Skeletal muscle satellite cell (primary cell): Measurements from ENCODE around the gene MRPL22. TPM values are rescaled to one million over a fixed set of nuclear protein-coding genes. Genes with fewer than 3 reads are reported as not detected.
"Not testable (repeated sequence)": the region's sequence is repeated elsewhere in the genome, so short reads cannot be mapped to it uniquely, and the experiment has no call there.

Experiments
- H3K27me3 ChIP-seq: 2 replicates; pipeline ENCODE4 v1.7.0; 2013; ENCODE audit warnings: low read length; ENCODE audit not compliant: control insufficient read depth, insufficient read depth
- H3K36me3 ChIP-seq: 2 replicates; pipeline ENCODE4 v1.7.0; 2013; ENCODE audit warnings: mild to moderate bottlenecking, control low read depth, low read length; ENCODE audit not compliant: insufficient read depth
- H3K4me1 ChIP-seq: 2 replicates; pipeline ENCODE4 v1.7.0; 2013; ENCODE audit warnings: low read length; ENCODE audit not compliant: control insufficient read depth, insufficient read depth
- H3K4me2 ChIP-seq: 2 replicates; pipeline ENCODE4 v1.7.0; 2013; ENCODE audit warnings: mild to moderate bottlenecking, low read length
- H3K4me3 ChIP-seq: 2 replicates; pipeline ENCODE4 v1.7.0; 2013; ENCODE audit warnings: low read length
- H3K9ac ChIP-seq: 2 replicates; pipeline ENCODE4 v1.7.0; 2013; ENCODE audit warnings: mild to moderate bottlenecking, low read depth, low read length, moderate library complexity
- H3K9me3 ChIP-seq: replicated peaks from 2 replicates; pipeline ENCODE4 v1.7.0; 2013; ENCODE audit warnings: mild to moderate bottlenecking, control low read depth, low read length
- total RNA-seq: library from RNA; depleted of rRNA; stranded (reverse); fragments of >200 nt; gene quantifications from 2 replicates; pipeline ENCODE4 v1.2.3, GENCODE V29; 2012; rRNA removed

MRPL22 gene
- total RNA-seq = 7.6 and 13.5 TPM in 2 replicates

DNA sequence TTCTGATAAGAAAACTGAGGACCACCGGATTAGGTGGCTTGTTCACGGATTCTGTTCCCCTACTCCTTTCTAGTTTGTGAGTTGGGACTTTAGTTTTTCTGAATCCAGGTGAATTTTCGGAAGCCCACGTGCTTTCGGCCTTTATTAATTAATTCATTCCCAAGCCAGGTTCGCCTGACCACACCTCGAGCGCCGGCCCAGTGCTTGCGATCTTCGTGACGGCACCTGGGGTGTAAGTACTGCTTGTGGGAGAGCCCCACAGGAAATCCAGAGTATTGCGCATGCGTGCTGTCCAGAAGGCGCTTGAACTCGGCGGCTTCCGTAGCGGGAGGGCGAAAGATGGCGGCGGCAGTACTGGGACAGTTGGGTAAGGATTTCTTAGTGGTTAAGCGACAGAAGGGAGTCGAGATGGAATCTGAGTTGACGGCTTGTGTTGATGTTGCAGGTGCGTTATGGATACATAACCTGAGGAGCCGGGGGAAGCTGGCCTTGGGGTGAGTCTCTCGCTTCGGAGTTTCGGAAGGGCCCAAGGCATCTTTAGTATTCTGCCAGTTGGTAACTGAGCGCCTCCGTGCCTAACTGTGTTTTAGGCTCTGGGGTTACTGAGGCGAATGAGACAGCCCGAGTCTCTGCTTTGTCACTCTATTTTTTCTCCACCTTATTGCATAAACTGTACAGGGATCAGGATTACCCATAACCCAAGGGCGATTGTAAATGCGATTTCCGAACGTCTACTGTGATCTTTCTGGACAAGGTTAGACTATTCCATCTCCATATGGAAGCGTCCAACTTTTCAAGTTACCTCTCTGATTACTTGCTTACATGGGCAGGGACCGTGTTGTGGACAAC lies at the start of gene MRPL22:
TSS of gene MRPL22 (plus strand) at position 302 of the 849 bp plus-strand sequence. CDS start at position 340, 38 bp downstream.
- Histone ChIP-seq H3K4me2 (peak within 1 kb of the TSS; percentile 80), H3K4me3 (peak within 1 kb of the TSS; percentile 87), H3K9me3 (no peaks in the 10 kb centered on the region), H3K27me3 (no peaks in the 10 kb centered on the region), H3K4me1 (peaks cover 22% of the 10 kb centered on the region), H3K9ac (peak within 1 kb of the TSS; percentile 86), H3K36me3 (peaks cover 4% of the 10 kb centered on the region)

- Histone ChIP-seq H3K9me3 (no peaks in the 10 kb centered on the region), H3K9ac (no peak overlapping the region), H3K27me3 (no peaks in the 10 kb centered on the region), H3K4me2 (no peak overlapping the region), H3K4me1 (no peaks in the 10 kb centered on the region), H3K4me3 (no peak overlapping the region), H3K36me3 (peaks cover 63% of the 10 kb centered on the region)
These were observed 48.5 kb upstream of the MRPL22 start for GRCh38 chr5:154892369-154892771.

DNA sequence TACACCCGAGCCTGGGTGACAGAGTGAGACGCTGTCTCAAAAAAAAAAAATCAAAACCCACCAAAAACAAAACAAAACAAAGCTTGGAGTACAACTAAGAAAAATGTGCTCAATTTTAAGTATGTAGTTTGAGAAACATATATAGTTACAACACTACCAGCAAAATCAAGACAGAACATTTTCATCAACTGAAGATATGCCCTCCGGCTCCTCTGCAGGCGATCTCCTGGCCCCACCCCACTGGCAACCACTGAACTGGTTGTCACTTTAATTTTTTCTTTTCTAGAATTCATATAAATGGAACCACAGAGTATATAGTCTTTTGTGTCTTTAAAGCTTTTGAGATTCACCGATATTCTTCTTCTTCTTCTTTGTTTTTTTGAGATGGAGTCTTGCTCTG lies 47.5 kb upstream of the MRPL22 start:
- H3K4me3 ChIP-seq = no peak overlapping the region
- no peaks in the 10 kb centered on the region for H3K4me1 ChIP-seq
- no peak overlapping the region for H3K9ac ChIP-seq
- no peaks in the 10 kb centered on the region for H3K27me3 ChIP-seq
- H3K36me3 ChIP-seq = peaks cover 60% of the 10 kb centered on the region
- H3K4me2 ChIP-seq = no peak overlapping the region
- no peaks in the 10 kb centered on the region for H3K9me3 ChIP-seq

DNA sequence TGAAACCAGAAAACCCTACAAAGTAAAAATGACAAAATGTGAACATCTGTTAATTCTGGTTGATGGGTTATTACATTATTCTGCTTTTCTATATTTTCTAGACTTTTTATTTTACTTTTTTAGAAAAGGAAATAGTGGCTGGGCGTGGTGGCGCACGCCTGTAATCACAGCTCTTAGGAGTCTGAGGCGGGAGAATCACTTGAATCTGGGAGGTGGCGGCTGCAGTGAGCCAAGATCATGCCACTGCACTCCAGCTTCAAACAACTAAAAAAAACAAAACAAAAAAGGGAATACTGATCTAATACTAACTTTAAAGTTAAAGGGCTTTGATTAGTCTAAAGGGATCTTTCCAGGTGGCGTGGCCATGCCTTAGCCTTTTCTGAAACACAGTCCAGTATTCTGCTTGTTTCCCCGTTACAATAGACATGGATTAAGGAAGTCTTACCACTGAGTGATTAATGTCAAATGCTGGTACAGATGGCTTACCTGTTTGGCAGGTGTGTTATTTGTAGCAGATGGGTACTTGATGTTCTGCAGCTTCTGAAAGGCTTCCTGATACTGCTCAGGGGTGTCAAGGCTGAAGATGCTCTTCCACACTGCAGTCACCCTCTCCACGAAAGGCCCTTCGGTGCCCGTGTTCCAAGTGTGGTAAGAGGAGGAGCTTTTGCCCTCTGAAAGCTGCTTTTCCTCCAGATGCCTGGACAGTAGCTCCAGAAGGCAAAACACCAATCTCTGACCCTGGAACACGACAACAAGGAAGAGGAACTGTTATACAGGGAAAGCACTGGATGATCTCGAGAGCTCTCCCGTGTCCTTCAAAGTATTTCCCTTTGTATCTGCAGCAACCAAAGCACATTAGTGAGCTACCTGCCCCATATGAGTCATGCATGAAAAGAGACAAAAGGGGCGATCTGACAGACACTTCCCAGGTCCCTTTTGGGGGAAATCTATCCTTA lies 45.0 kb upstream of the MRPL22 start:
- Histone ChIP-seq H3K9me3 (no peaks in the 10 kb centered on the region), H3K4me1 (peaks cover 15% of the 10 kb centered on the region), H3K9ac (no peak overlapping the region), H3K4me2 (no peak overlapping the region), H3K36me3 (peaks cover 67% of the 10 kb centered on the region), H3K4me3 (no peak overlapping the region), H3K27me3 (no peaks in the 10 kb centered on the region)

GRCh38 chr5:154896562-154897165 lies 44.2 kb upstream of the MRPL22 start:
- Histone ChIP-seq H3K36me3 (peaks cover 64% of the 10 kb centered on the region), H3K9me3 (no peaks in the 10 kb centered on the region), H3K9ac (no peak overlapping the region), H3K4me2 (no peak overlapping the region), H3K4me1 (peaks cover 23% of the 10 kb centered on the region), H3K27me3 (no peaks in the 10 kb centered on the region), H3K4me3 (no peak overlapping the region)

- Histone ChIP-seq H3K27me3 (no peaks in the 10 kb centered on the region), H3K36me3 (peaks cover 68% of the 10 kb centered on the region), H3K4me2 (no peak overlapping the region), H3K4me3 (no peak overlapping the region), H3K9ac (no peak overlapping the region), H3K4me1 (peaks cover 28% of the 10 kb centered on the region), H3K9me3 (no peaks in the 10 kb centered on the region)
These were observed 42.7 kb upstream of the MRPL22 start for GRCh38 chr5:154898210-154898609.

DNA sequence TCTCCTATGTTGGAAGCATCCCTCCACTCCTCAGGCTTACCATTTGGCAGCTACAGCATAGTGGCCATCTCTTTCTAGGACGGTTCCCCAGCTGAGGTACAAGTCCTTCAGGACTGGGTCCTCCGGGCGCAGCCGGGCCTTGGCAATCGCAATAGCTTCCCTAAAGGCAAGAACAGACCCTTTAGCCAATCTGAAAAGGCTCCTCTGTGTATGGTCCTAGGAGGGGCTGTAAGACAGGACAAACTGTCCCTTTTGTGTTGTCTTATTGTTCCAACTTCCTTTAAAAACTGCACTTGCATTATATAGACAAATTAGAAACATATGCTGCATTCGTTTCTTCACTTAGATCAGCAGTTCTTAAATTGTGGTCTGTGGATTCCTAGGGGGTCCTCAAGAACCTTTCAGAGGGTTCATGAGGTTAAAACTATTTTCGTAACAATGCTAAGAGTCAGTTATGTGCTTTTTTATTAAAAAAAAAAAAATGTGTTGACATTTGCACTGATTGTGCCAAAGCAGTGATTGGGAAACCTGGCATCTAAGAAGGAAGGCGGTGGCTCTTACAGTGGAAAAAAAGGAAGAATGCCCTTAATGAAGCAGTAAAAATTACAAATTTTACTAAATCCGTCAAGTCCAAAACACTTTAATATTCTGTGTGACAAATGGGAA lies 41.6 kb upstream of the MRPL22 start:
- Histone ChIP-seq H3K9me3 (no peaks in the 10 kb centered on the region), H3K9ac (no peak overlapping the region), H3K4me1 (peaks cover 28% of the 10 kb centered on the region), H3K4me3 (no peak overlapping the region), H3K36me3 (peaks cover 67% of the 10 kb centered on the region), H3K4me2 (no peak overlapping the region), H3K27me3 (no peaks in the 10 kb centered on the region)

DNA sequence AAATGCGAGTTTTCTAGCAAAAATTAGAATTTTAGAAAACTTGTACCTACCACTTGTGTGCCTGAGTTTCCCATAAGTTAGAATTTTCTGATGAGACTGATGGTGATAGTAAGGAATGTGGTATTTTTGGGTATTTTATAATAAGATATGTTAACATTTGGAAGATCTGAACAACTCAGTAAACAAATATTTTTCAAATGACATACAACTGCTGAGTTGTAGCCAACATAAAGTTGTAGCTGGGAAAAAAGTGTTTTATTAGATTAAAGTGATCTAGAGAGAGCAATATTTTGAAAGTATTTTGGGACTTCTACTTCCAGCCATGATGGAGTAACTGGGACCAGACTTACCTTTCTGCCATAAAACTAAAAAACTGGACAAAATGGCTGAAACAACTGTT lies 40.8 kb upstream of the MRPL22 start:
- Histone ChIP-seq H3K4me3 (no peak overlapping the region), H3K36me3 (peaks cover 71% of the 10 kb centered on the region), H3K9me3 (no peaks in the 10 kb centered on the region), H3K4me1 (peaks cover 28% of the 10 kb centered on the region), H3K9ac (no peak overlapping the region), H3K4me2 (no peak overlapping the region), H3K27me3 (no peaks in the 10 kb centered on the region)

GRCh38 chr5:154901276-154901675 lies 39.6 kb upstream of the MRPL22 start:
- Histone ChIP-seq H3K36me3 (peaks cover 65% of the 10 kb centered on the region), H3K27me3 (no peaks in the 10 kb centered on the region), H3K4me2 (peak overlapping the region; percentile 23), H3K9me3 (no peaks in the 10 kb centered on the region), H3K4me3 (peak overlapping the region; percentile 7), H3K4me1 (peaks cover 28% of the 10 kb centered on the region), H3K9ac (no peak overlapping the region)

- no peaks in the 10 kb centered on the region for H3K9me3 ChIP-seq
- peaks cover 28% of the 10 kb centered on the region for H3K4me1 ChIP-seq
- H3K4me3 ChIP-seq = peak overlapping the region; percentile 7
- peaks cover 62% of the 10 kb centered on the region for H3K36me3 ChIP-seq
- H3K4me2 ChIP-seq = peak overlapping the region; percentile 23
- H3K9ac ChIP-seq = no peak overlapping the region
- H3K27me3 ChIP-seq = no peaks in the 10 kb centered on the region
These were observed 39.0 kb upstream of the MRPL22 start for GRCh38 chr5:154901913-154902312.

GRCh38 chr5:154905601-154906000 lies 35.3 kb upstream of the MRPL22 start:
- H3K4me1 ChIP-seq = peaks cover 13% of the 10 kb centered on the region
- H3K36me3 ChIP-seq = peaks cover 47% of the 10 kb centered on the region
- not testable (repeated sequence) for H3K4me2 ChIP-seq, H3K27me3 ChIP-seq, H3K9me3 ChIP-seq, H3K4me3 ChIP-seq, H3K9ac ChIP-seq
